Adrenal gland (tissue), 12 donors: ENCODE results near the gene MIPOL1. TPM values are rescaled to one million over a fixed set of nuclear protein-coding genes. Genes with fewer than 3 reads are reported as not detected.

ENCODE experiments used
- DNase-seq, 7 donors: peaks; one replicate each; pipeline ENCODE4 v3.0.0-alpha.2; 2019 to 2020
- H3K27ac ChIP-seq, 5 donors: fragments of 200-600 bp; sonication (generic) in 4 of 5; 1 replicate in 3 of 5; 2 replicates in 2 of 5; pipeline versions ENCODE4 v1.5.1 to v1.8.0; 2016 to 2020; ENCODE audit warnings: mild to moderate bottlenecking in 1 of 5
- H3K27me3 ChIP-seq: fragments of 200-600 bp; 2 replicates; pipeline ENCODE4 v1.8.0; 2021
- H3K36me3 ChIP-seq, 2 donors: fragments of 200-600 bp; replicated peaks in 1 of 2; 1 replicate in 1 of 2; 2 replicates in 1 of 2; pipeline versions ENCODE4 v1.5.1 to v1.8.0; 2018 to 2022
- H3K4me1 ChIP-seq, 2 donors: fragments of 200-600 bp; replicated peaks in 1 of 2; 1 replicate in 1 of 2; 2 replicates in 1 of 2; pipeline versions ENCODE4 v1.5.1 to v1.8.0; 2018 to 2021
- H3K4me3 ChIP-seq, 4 donors: fragments of 200-600 bp; sonication (generic) in 3 of 4; one replicate each; pipeline ENCODE4 v1.5.1; 2016 to 2018
- H3K9me3 ChIP-seq, 3 donors: fragments of 200-600 bp; sonication (generic) in 1 of 3; replicated peaks in 1 of 3; 1 replicate in 2 of 3; 2 replicates in 1 of 3; pipeline versions ENCODE4 v1.5.1 to v1.8.0; 2016 to 2021
- POLR2A ChIP-seq, 2 donors: fragments of 450-650 bp; IDR thresholded peaks; one replicate each; pipeline ENCODE4 v1.6.1; 2017; ENCODE audit warnings: antibody characterized with exemption in 2 of 2, mild to moderate bottlenecking in 2 of 2, moderate library complexity in 1 of 2
- WGBS, 4 donors: extraction: QIAGEN DNeasy Blood & Tissue Kit in 2 of 4; methylation state at CpG; one replicate each; pipeline versions ENCODE4 v1.1.5 to v1.1.7; 2013 to 2017; 5-methylcytosine and 5-hydroxymethylcytosine counted together
- intact Hi-C, 2 donors: fragments of 100-400 bp; cut with DNase I; formaldehyde crosslinking; loops; one replicate each; pipeline versions ENCODE4 v1.14.1 to v1.15.0; 2022 to 2023
- polyA plus RNA-seq, 3 donors: library from polyadenylated mRNA; stranded (reverse); fragments of 200-250 nt in 2 of 3; fragments of 350-450 nt in 1 of 3; fragmentation: Illumina TruSeq in 1 of 3; extraction: RNeasy Lipid Tissue Mini Kit (QIAGEN cat#74804) in 1 of 3; gene quantifications; one replicate each; pipeline ENCODE4 v1.2.3, GENCODE V29; 2013 to 2014
- total RNA-seq, 9 donors: library from RNA; depleted of rRNA in 4 of 9; stranded (reverse); fragments of >200 nt in 4 of 9; fragments of 120-200 nt in 1 of 9; fragmentation: NEBNext Ultra II Directional in 1 of 9; extraction: Animal tissue kit (Norgen Biotek cat#: 25700) in 1 of 9; gene quantifications; one replicate each; pipeline versions ENCODE4 v1.1.0 to v1.2.4, GENCODE V29; 2013 to 2023
- TF ChIP-seq, protein P1 (sequence below), 6 experiments: fragments of 450-650 bp in 4 of 6; fragments of 200-600 bp in 2 of 6; sonication (generic) in 1 of 6; IDR thresholded peaks; 1 replicate in 5 of 6; 2 replicates in 1 of 6; pipeline versions ENCODE4 v1.5.1 to v1.8.0; 2016 to 2021; ENCODE audit warnings: antibody characterized with exemption in 6 of 6, mild to moderate bottlenecking in 2 of 6, moderate library complexity in 1 of 6
- donor health status: healthy with polysubstance abuse.
- donor health status: Bipolar disorder and iron deficiency.
- donor health status: DM: yes; HTN: yes; CAD: no.
- donor health status: DM: no; HTN: no; CAD: no.
- donor health status: DM: no; HTN: no; CAD: no.
- donor health status: DM: yes; HTN: yes; CAD: no.

The MIPOL1 gene
- total and polyA plus RNA-seq, 12 donors: 2.6 to 19.1 (median 7.8) TPM

DNA sequence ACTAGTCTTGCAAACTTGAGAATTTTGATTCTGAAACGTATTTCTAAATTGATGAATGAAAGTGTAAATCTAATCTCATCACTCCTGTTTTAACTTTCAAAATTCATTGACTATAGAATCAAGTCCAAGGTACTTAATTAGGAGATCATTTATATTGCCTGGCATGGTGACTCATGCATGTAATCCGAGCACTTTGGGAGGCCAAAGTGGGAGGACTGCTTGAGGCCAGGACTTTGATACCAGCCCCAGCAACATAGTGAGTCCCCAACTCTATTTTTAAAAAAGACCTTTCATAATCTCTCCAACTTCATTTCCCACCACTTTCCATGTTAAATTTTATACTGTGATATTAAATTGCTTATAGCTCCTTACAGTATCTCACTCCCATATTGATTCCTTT is 3.0 kb upstream of the MIPOL1 start:
- WGBS, 4 donors: 72 to 76% (median 73%) methylated on average over 2 of the region's 2 CpGs
- H3K27ac ChIP-seq: no peak overlapping the region
- no peaks in the 10 kb centered on the region for H3K36me3 ChIP-seq
- TF ChIP-seq POLR2A (IDR thresholded peaks at IDR 0.05): no peak
- TF ChIP-seq, protein P1, sequence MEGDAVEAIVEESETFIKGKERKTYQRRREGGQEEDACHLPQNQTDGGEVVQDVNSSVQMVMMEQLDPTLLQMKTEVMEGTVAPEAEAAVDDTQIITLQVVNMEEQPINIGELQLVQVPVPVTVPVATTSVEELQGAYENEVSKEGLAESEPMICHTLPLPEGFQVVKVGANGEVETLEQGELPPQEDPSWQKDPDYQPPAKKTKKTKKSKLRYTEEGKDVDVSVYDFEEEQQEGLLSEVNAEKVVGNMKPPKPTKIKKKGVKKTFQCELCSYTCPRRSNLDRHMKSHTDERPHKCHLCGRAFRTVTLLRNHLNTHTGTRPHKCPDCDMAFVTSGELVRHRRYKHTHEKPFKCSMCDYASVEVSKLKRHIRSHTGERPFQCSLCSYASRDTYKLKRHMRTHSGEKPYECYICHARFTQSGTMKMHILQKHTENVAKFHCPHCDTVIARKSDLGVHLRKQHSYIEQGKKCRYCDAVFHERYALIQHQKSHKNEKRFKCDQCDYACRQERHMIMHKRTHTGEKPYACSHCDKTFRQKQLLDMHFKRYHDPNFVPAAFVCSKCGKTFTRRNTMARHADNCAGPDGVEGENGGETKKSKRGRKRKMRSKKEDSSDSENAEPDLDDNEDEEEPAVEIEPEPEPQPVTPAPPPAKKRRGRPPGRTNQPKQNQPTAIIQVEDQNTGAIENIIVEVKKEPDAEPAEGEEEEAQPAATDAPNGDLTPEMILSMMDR (IDR thresholded peaks at IDR 0.05): no peak
- no peak for DNase-seq
- H3K27me3 ChIP-seq: no peaks in the 10 kb centered on the region
- intact Hi-C loops: no loop called here
- H3K4me1 ChIP-seq: peaks cover 0 to 11% of the 10 kb centered on the region in 2 donors
- H3K4me3 ChIP-seq: no peak overlapping the region
- H3K9me3 ChIP-seq: no peaks in the 10 kb centered on the region

DNA sequence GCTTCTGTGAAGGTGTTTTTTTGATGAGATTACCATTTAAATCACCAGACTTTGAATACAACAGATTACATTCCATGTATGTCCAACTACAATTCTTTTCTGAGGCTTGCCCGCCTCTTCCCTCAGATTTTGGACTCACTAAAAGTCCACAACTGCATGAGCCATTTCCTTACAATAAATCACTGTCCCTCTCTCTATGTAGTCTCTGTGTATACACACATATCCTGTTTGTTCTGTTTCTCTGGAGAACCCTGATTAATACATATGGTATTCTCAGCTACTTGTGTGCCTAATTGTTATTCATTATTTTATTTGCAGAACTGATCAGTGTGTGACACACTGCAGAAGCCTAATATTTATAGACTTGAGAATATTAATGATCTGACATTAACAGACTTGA is 2.4 kb upstream of the MIPOL1 start:
- Histone ChIP-seq H3K4me3 (no peak overlapping the region), H3K9me3 (no peaks in the 10 kb centered on the region), H3K27ac (no peak overlapping the region), H3K36me3 (no peaks in the 10 kb centered on the region), H3K27me3 (no peaks in the 10 kb centered on the region), H3K4me1 (peaks cover 0 to 11% of the 10 kb centered on the region in 2 donors)
- no peak for TF ChIP-seq POLR2A (IDR thresholded peaks at IDR 0.05)
- TF ChIP-seq, protein P1 (IDR thresholded peaks at IDR 0.05): no peak
- intact Hi-C loops: no loop called here
- WGBS, 4 donors: 70 to 73% (median 71%) methylated on average over 1 of the region's 1 CpG
- no peak for DNase-seq

GRCh38 chr14:37196604-37197420 is 925 bp upstream of the MIPOL1 start:
- Histone ChIP-seq H3K9me3 (no peaks in the 10 kb centered on the region), H3K27ac (peak overlapping the region in 4 of 5 donors; percentile 58 to 94 (median 88)), H3K4me1 (peaks cover 0 to 11% of the 10 kb centered on the region in 2 donors), H3K27me3 (no peaks in the 10 kb centered on the region), H3K4me3 (peak overlapping the region in 2 of 4 donors; percentile 59 to 64), H3K36me3 (no peaks in the 10 kb centered on the region)
- intact Hi-C loops: no loop called here
- WGBS, 4 donors: 88 to 91% (median 90%) methylated on average over 17 of the region's 17 CpGs
- TF ChIP-seq POLR2A (IDR thresholded peaks at IDR 0.05): no peak
- TF ChIP-seq, protein P1 (IDR thresholded peaks at IDR 0.05): no peak
- no peak for DNase-seq

DNA sequence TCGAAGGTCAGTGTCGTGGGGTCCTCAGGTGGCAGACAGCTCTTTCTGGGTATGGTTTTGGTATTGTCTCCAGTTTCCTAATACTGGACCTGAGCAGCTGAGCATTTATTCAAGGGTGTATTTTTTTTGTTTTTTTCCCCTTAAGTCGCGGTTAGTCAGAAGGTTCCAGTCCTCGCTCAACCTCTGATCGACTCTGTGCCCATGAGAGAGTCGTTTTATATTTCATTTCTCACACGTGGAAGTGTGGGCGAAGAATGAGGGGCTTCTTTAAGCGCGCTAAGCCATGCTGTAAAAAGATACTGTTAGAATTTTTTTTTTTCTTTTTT is 499 bp downstream of the MIPOL1 start:
- H3K9me3 ChIP-seq: no peaks in the 10 kb centered on the region
- no peaks in the 10 kb centered on the region for H3K36me3 ChIP-seq
- peak overlapping the region; percentile 4 to 73 (median 62) for H3K4me3 ChIP-seq
- DNase-seq: no peak
- H3K4me1 ChIP-seq: peaks cover 0 to 11% of the 10 kb centered on the region in 2 donors
- peak overlapping the region; percentile 58 to 94 (median 85) for H3K27ac ChIP-seq
- TF ChIP-seq, protein P1 (IDR thresholded peaks at IDR 0.05): peak in 2 of 6 experiments; percentile 0 to 37
- TF ChIP-seq POLR2A (IDR thresholded peaks at IDR 0.05): no peak
- no peaks in the 10 kb centered on the region for H3K27me3 ChIP-seq
- intact Hi-C loops: no loop called here
- WGBS, 4 donors: 6 to 11% (median 11%) methylated on average over 10 to 11 of the region's 11 CpGs
